Hindlimb muscle (tissue), 1 donor: ENCODE results near the gene GDPD1. TPM values are rescaled to one million over a fixed set of nuclear protein-coding genes. Genes with fewer than 3 reads are reported as not detected.

Source experiments
- polyA plus RNA-seq: library from polyadenylated mRNA; unstranded; fragments of 120-200 nt; gene quantifications from one replicate; pipeline ENCODE4 v1.2.1, GENCODE V29; 2013; ENCODE audit not compliant: insufficient read length

GDPD1 gene
- polyA plus RNA-seq, 1 donor, result 1.8 TPM

Other genes starting within 250 kb of the GDPD1 start
- 13.9 TPM for gene TRIM37, start 113.6 kb upstream of the GDPD1 start, polyA plus RNA-seq
- 33.7 TPM for gene SKA2, start 65.3 kb upstream of the GDPD1 start, polyA plus RNA-seq
- gene PRR11, start 64.8 kb upstream of the GDPD1 start, polyA plus RNA-seq, result 9.9 TPM
- gene SMG8, start 10.5 kb upstream of the GDPD1 start, polyA plus RNA-seq, result 13.5 TPM
- 16.5 TPM for gene YPEL2, start 111.1 kb downstream of the GDPD1 start, polyA plus RNA-seq